PC-9 (cell line): ENCODE results near the gene BCL2A1.

Experiments used
- EZH2 ChIP-seq: fragments of 200-600 bp; sonication (generic); IDR thresholded peaks from 2 replicates; pipeline ENCODE4 v1.8.0; 2017; ENCODE audit warnings: antibody characterized with exemption, low read depth
- TF ChIP-seq, protein P1 (sequence below): fragments of 200-600 bp; sonication (generic); conservative IDR thresholded peaks from 2 replicates; pipeline ENCODE4 v1.6.1; 2017; ENCODE audit warnings: mixed run types, antibody characterized with exemption, mild to moderate bottlenecking, moderate library complexity

- TF ChIP-seq EZH2: no peak
- TF ChIP-seq, protein P1, sequence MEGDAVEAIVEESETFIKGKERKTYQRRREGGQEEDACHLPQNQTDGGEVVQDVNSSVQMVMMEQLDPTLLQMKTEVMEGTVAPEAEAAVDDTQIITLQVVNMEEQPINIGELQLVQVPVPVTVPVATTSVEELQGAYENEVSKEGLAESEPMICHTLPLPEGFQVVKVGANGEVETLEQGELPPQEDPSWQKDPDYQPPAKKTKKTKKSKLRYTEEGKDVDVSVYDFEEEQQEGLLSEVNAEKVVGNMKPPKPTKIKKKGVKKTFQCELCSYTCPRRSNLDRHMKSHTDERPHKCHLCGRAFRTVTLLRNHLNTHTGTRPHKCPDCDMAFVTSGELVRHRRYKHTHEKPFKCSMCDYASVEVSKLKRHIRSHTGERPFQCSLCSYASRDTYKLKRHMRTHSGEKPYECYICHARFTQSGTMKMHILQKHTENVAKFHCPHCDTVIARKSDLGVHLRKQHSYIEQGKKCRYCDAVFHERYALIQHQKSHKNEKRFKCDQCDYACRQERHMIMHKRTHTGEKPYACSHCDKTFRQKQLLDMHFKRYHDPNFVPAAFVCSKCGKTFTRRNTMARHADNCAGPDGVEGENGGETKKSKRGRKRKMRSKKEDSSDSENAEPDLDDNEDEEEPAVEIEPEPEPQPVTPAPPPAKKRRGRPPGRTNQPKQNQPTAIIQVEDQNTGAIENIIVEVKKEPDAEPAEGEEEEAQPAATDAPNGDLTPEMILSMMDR: no peak
Observed at GRCh38 chr15:79956354-79956939, 14.5 kb downstream of the BCL2A1 start.
